HepG2 (cell line): ENCODE data around the gene STAT1. TPM values are rescaled to one million over a fixed set of nuclear protein-coding genes. Genes with fewer than 3 reads are reported as not detected.
A peak's percentile ranks its signal among the peaks of the same experiment; 100 is the strongest.

ENCODE experiments used
- AKAP8 ChIP-seq: sonication (generic); formaldehyde crosslinking; IDR thresholded peaks from 2 replicates; pipeline ENCODE4 v1.5.1; 2020; ENCODE audit warnings: mild to moderate bottlenecking, missing genetic modification reagents
- BCL6 ChIP-seq: IDR thresholded peaks from 2 replicates; pipeline ENCODE4 v1.6.1; 2016; ENCODE audit warnings: missing genetic modification reagents, missing compliant biosample characterization
- EED ChIP-seq: sonication (generic); formaldehyde crosslinking; IDR thresholded peaks from 2 replicates; pipeline ENCODE4 v1.5.0; 2020; ENCODE audit warnings: mild to moderate bottlenecking, missing genetic modification reagents
- ELF1 ChIP-seq: sonication (generic); formaldehyde crosslinking; IDR thresholded peaks from 2 replicates; pipeline ENCODE4 v1.4.0; 2020; ENCODE audit warnings: missing genetic modification reagents
- EZH2 ChIP-seq: conservative IDR thresholded peaks from 2 replicates; pipeline ENCODE4 v1.6.1; 2012; ENCODE audit warnings: mild to moderate bottlenecking, low read depth, low read length, moderate library complexity
- FOSL1 ChIP-seq: sonication (generic); formaldehyde crosslinking; IDR thresholded peaks from 2 replicates; pipeline ENCODE4 v1.9.0; 2021; ENCODE audit warnings: missing genetic modification reagents, borderline replicate concordance
- HNF4G ChIP-seq, 2 experiments: sonication (generic) in 1 of 2; formaldehyde crosslinking in 1 of 2; IDR thresholded peaks; 2 replicates each; pipeline versions ENCODE4 v1.4.0 to v1.6.1; 2011 to 2020; ENCODE audit warnings: borderline replicate concordance in 2 of 2, low read depth in 2 of 2, mild to moderate bottlenecking in 2 of 2, low read length in 1 of 2, missing genetic modification reagents in 1 of 2, moderate library complexity in 1 of 2
- NFE2L2 ChIP-seq: fragments of 150-350 bp; IDR thresholded peaks from 2 replicates; pipeline ENCODE4 v1.6.1; 2014; ENCODE audit warnings: low read length
- PCBP1 ChIP-seq: fragments of 200-400 bp; formaldehyde crosslinking; IDR thresholded peaks from 2 replicates; pipeline ENCODE4 v1.6.1; 2017; ENCODE audit warnings: mild to moderate bottlenecking, low read depth, low read length, borderline replicate concordance
- SMARCE1 ChIP-seq: fragments of 450-650 bp; IDR thresholded peaks from 2 replicates; pipeline ENCODE4 v1.6.1; 2017; ENCODE audit warnings: borderline replicate concordance
- TRIM22 ChIP-seq: fragments of 450-650 bp; IDR thresholded peaks from 2 replicates; pipeline ENCODE4 v1.6.1; 2017
- ZNF143 ChIP-seq: sonication (generic); formaldehyde crosslinking; IDR thresholded peaks from 2 replicates; pipeline ENCODE4 v1.4.0; 2020; ENCODE audit warnings: missing genetic modification reagents
- ZNF33A ChIP-seq: sonication (generic); formaldehyde crosslinking; IDR thresholded peaks from 2 replicates; pipeline ENCODE4 v1.5.1; 2020; ENCODE audit warnings: missing genetic modification reagents, mild to moderate bottlenecking, moderate library complexity, borderline replicate concordance
- ZSCAN31 ChIP-seq: sonication (generic); formaldehyde crosslinking; IDR thresholded peaks from 2 replicates; pipeline ENCODE4 v1.5.0; 2020; ENCODE audit warnings: low read depth, mild to moderate bottlenecking, missing genetic modification reagents
- polyA plus RNA-seq, 8 experiments: library from polyadenylated mRNA; depleted of rRNA in 3 of 8; stranded (reverse) in 7 of 8; unstranded in 1 of 8; fragments of >200 nt; fragmentation: Illumina TruSeq in 4 of 8; extraction: Trizol in 4 of 8; gene quantifications; 2 replicates each; pipeline versions ENCODE4 v1.2.1 to v1.2.3, GENCODE V29; 2011 to 2016; ENCODE audit warnings: low read depth in 4 of 8, missing spikeins in 1 of 8, mixed read lengths in 1 of 8; ENCODE audit not compliant: insufficient read depth in 1 of 8
- total RNA-seq, 5 experiments: library from RNA; depleted of rRNA; stranded (reverse); fragments of >200 nt; fragmentation: Illumina TruSeq; extraction: Trizol; gene quantifications; 2 replicates each; pipeline ENCODE4 v1.2.3, GENCODE V29; 2016; ENCODE audit warnings: low read depth in 1 of 5
- TF ChIP-seq, protein P1 (sequence below): sonication (generic); formaldehyde crosslinking; IDR thresholded peaks from 2 replicates; pipeline ENCODE4 v1.5.1; 2020; ENCODE audit warnings: missing genetic modification reagents, mild to moderate bottlenecking, borderline replicate concordance
- TF ChIP-seq, protein P2 (sequence below): sonication (generic); formaldehyde crosslinking; IDR thresholded peaks from 2 replicates; pipeline ENCODE4 v1.9.0; 2022; ENCODE audit warnings: low read depth, missing genetic modification reagents
- TF ChIP-seq, protein P3 (sequence below): sonication (generic); formaldehyde crosslinking; IDR thresholded peaks from 2 replicates; pipeline ENCODE4 v1.9.0; 2021; ENCODE audit warnings: mild to moderate bottlenecking, missing genetic modification reagents

Gene STAT1
- total and polyA plus RNA-seq, 2 of the 13 experiments (the other 11 are each of a cell fraction or from before 2014, with no cell fraction given): 21.8 to 59.6 TPM

DNA sequence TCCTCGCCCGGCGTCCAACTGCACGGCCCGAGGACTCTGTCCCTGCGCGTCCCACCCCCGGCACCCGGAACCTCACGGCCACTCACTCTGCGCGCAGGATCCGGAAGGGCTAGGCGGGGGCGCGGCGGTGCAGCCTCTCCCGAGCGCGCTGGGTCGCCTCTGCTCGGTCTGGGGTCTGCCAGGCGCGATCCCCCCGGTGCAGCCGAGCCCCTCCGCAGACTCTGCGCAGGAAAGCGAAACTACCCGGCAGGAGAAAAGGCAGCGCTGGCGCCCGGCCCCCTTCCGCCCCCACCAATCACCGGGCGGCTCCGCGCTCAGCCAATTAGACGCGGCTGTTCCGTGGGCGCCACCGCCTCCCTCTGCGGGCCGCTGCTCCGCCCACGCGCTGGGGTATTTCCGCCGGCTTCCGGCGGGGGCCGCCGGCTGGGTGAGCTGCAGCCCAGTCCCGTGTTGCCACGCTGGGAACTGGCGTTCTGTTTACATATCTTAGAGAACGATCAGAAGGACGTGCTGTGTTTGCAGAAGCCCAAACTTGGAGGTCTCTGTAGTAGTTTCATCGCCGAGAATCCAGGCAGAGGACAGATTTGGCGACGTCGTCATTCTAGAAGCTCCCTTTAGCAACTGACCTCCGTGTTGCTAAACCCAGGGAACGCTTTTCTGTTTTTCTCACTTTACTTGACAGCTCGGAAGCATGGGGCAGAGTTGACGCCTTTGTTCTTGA is at the start of gene STAT1 (continued):
- TF ChIP-seq, protein P1, sequence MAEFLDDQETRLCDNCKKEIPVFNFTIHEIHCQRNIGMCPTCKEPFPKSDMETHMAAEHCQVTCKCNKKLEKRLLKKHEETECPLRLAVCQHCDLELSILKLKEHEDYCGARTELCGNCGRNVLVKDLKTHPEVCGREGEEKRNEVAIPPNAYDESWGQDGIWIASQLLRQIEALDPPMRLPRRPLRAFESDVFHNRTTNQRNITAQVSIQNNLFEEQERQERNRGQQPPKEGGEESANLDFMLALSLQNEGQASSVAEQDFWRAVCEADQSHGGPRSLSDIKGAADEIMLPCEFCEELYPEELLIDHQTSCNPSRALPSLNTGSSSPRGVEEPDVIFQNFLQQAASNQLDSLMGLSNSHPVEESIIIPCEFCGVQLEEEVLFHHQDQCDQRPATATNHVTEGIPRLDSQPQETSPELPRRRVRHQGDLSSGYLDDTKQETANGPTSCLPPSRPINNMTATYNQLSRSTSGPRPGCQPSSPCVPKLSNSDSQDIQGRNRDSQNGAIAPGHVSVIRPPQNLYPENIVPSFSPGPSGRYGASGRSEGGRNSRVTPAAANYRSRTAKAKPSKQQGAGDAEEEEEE: no peak
- peak; percentile 89; the same call in 1 of the 2 replicates for TF ChIP-seq PCBP1
- no peak for TF ChIP-seq TRIM22
- TF ChIP-seq ELF1: peak; percentile 88
- no peak; the same call in none of the 2 replicates for TF ChIP-seq ZSCAN31 (CRISPR knock-in tag)
- TF ChIP-seq AKAP8 (CRISPR knock-in tag): peak; percentile 87; the same call in 1 of the 2 replicates
- TF ChIP-seq, protein P2, sequence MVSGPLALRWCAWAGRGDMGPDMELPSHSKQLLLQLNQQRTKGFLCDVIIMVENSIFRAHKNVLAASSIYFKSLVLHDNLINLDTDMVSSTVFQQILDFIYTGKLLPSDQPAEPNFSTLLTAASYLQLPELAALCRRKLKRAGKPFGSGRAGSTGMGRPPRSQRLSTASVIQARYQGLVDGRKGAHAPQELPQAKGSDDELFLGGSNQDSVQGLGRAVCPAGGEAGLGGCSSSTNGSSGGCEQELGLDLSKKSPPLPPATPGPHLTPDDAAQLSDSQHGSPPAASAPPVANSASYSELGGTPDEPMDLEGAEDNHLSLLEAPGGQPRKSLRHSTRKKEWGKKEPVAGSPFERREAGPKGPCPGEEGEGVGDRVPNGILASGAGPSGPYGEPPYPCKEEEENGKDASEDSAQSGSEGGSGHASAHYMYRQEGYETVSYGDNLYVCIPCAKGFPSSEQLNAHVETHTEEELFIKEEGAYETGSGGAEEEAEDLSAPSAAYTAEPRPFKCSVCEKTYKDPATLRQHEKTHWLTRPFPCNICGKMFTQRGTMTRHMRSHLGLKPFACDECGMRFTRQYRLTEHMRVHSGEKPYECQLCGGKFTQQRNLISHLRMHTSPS (CRISPR knock-in tag): peak; percentile 36; the same call in 1 of the 2 replicates
- TF ChIP-seq EED: peak; percentile 58
- 0 out of 2 replicates have a peak, but pooled peaks have one; percentile 12 for TF ChIP-seq NFE2L2
- TF ChIP-seq EZH2: no peak
- peak; percentile 97 for TF ChIP-seq ZNF33A
- no peak for TF ChIP-seq SMARCE1
- TF ChIP-seq ZNF143 (CRISPR knock-in tag): peak; percentile 59; the same call in 1 of the 2 replicates
- TF ChIP-seq HNF4G (IDR thresholded peaks at IDR 0.05; ENCODE audit: borderline replicate concordance, low read depth, low read length): peak; percentile 42; the same call in 1 of the 2 replicates
- TF ChIP-seq HNF4G (CRISPR knock-in tag; IDR thresholded peaks at IDR 0.05; ENCODE audit: borderline replicate concordance, low read depth): peak; percentile 85
- peak; percentile 98 for TF ChIP-seq BCL6 (CRISPR knock-in tag)
- TF ChIP-seq, protein P3, sequence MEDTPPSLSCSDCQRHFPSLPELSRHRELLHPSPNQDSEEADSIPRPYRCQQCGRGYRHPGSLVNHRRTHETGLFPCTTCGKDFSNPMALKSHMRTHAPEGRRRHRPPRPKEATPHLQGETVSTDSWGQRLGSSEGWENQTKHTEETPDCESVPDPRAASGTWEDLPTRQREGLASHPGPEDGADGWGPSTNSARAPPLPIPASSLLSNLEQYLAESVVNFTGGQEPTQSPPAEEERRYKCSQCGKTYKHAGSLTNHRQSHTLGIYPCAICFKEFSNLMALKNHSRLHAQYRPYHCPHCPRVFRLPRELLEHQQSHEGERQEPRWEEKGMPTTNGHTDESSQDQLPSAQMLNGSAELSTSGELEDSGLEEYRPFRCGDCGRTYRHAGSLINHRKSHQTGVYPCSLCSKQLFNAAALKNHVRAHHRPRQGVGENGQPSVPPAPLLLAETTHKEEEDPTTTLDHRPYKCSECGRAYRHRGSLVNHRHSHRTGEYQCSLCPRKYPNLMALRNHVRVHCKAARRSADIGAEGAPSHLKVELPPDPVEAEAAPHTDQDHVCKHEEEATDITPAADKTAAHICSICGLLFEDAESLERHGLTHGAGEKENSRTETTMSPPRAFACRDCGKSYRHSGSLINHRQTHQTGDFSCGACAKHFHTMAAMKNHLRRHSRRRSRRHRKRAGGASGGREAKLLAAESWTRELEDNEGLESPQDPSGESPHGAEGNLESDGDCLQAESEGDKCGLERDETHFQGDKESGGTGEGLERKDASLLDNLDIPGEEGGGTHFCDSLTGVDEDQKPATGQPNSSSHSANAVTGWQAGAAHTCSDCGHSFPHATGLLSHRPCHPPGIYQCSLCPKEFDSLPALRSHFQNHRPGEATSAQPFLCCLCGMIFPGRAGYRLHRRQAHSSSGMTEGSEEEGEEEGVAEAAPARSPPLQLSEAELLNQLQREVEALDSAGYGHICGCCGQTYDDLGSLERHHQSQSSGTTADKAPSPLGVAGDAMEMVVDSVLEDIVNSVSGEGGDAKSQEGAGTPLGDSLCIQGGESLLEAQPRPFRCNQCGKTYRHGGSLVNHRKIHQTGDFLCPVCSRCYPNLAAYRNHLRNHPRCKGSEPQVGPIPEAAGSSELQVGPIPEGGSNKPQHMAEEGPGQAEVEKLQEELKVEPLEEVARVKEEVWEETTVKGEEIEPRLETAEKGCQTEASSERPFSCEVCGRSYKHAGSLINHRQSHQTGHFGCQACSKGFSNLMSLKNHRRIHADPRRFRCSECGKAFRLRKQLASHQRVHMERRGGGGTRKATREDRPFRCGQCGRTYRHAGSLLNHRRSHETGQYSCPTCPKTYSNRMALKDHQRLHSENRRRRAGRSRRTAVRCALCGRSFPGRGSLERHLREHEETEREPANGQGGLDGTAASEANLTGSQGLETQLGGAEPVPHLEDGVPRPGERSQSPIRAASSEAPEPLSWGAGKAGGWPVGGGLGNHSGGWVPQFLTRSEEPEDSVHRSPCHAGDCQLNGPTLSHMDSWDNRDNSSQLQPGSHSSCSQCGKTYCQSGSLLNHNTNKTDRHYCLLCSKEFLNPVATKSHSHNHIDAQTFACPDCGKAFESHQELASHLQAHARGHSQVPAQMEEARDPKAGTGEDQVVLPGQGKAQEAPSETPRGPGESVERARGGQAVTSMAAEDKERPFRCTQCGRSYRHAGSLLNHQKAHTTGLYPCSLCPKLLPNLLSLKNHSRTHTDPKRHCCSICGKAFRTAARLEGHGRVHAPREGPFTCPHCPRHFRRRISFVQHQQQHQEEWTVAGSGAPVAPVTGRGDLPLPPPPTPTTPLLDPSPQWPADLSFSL (CRISPR knock-in tag): no peak
- TF ChIP-seq FOSL1 (CRISPR knock-in tag): 0 out of 2 replicates have a peak, but pooled peaks have one; percentile 16
